Measurements from ENCODE around the gene SOS2.

Gene SOS2

GRCh38 chr14:50231475-50232275 is at the start of gene SOS2:
Gene SOS2, minus strand, starts transcription at chr14:50231578. Its CDS starts 295 bp downstream, at chr14:50231283.
- peak; percentile 89 for DNase-seq

GRCh38 chr14:50272498-50272897 is 41.1 kb upstream of the SOS2 start:
- DNase-seq: no peak

GRCh38 chr14:50270932-50271331 is 39.6 kb upstream of the SOS2 start:
- DNase-seq: no peak

DNA sequence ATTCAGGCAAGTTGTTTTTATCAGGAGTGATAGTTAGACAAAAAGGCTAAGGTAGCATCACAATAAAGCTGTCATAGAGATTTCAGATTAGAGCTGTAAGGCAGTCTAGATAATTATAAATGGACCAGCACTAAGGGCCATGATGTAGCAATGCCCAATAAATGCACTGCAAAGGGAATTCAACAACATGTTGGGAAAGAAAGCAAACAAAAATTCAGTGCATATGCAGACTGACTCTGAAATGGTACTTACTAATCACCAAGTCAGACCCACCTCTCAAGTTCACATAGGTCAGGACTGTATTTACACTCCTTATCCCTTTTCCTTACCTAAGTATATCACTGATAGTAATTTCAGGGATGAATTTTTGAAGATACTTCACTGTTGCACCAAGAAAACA is 33.7 kb upstream of the SOS2 start:
- no peak for DNase-seq

DNA sequence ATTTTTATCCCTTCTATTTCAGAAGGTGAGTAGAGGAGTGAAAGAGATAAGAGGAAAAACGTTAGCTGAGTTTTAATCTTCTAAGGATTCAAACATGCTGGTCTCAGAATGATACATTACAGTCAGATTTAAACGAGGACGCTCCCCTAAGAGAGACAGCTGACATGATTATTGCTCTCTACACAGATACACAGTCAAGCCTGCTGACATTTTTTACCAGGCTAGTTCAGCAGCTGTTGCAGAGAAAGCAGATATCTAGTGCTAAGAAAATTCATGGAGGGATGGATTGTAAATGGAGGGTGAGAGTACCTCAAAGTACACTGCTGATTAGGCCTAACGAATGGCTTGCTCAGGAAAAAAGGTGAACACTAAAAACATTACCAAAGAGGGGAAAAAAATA is 31.9 kb upstream of the SOS2 start:
- DNase-seq: no peak

DNA sequence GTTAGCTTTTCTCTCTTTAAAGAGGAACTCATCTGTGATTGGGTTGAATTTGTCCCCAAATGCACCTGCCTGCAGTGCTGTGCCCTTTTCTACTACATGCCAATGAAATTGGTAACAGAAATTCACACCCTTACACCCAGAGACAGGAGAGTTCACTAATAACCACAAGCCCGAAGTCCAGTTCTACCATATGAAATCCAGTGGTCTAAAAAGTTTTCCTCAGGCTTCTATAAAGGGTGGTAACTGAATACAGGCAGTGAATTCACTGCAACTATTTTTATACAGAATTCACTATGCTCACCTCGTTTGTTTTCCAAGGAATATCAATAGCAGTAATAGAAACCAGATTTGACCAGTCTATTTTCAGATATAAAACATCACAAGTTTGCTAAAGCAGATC is 31.5 kb upstream of the SOS2 start:
- DNase-seq: no peak

DNA sequence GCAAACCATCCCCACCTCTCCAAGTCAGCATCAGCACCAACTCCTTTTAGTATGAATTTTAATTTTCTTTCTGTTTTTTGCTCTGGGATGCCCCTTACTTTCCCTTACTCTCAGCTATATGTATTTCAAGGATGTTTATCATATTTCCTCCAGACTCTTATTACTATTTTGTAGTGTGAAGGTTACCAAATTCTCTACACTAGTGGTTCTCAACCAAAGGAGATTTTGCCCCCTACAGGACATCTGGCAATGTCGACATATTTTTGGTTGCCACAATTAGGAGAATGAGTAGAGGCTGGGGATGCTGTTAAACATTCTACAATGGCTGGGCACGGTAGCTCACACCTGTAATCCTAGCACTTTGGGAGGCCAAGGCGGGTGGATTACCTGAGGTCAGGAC is 29.1 kb upstream of the SOS2 start:
- no peak for DNase-seq

DNA sequence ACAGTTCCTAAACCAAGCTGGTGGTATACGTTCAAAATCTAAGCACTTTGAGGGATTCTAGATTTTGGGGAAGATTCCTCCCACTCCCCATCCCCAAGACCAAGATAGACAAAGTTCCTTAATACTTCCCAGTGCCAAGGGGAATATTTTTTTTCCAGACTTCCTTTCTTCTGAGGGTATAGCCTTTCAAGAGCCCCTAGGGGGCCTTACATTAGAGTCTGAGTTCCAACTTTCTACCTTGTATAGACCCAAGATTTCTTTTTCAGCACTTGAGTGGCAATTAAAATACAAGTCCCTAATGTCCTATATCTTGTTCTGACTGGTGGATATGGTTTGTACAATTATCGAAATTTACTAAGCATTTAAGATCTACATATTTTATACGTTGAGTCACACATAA is 28.7 kb upstream of the SOS2 start:
- DNase-seq: no peak

- no peak for DNase-seq
Observed at GRCh38 chr14:50257732-50258131, 26.4 kb upstream of the SOS2 start.

GRCh38 chr14:50254248-50254647 is 22.9 kb upstream of the SOS2 start:
- DNase-seq: no peak

DNA sequence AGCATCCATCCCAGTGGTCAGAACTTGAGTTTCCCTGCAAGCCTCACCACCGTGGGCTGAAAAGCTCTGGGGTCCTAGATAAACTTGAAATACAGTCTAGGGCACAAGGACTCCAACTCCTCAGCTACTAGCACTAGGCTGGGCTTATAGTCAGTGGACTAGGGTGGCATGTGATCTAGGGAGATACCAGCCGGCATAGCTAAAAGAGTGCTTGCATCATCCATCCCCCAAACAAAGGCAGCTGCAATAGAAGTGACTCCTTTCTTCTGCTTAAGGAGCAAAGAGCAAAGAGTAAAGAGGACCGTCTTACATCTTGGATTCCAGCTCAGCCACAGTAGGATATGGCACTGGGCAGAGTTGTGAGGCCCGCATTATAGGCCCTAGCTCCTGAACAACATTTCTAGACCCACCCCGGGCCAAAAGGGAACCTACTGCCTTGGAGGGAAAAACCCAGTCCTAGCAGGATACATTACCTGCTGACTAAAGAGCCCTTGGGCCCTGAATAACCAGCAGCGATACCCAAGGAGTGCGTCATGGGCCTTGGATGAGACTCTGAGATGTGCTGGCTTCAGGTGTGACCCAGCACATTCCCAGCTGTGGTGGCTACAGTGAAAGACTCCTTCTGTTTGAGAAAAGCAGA is 17.9 kb upstream of the SOS2 start:
- DNase-seq: no peak

- DNase-seq: no peak
Observed at GRCh38 chr14:50247245-50247644, 15.9 kb upstream of the SOS2 start.

- no peak for DNase-seq
Observed at GRCh38 chr14:50242566-50243310, 11.4 kb upstream of the SOS2 start.

GRCh38 chr14:50242096-50242495 is 10.7 kb upstream of the SOS2 start:
- DNase-seq: no peak

GRCh38 chr14:50237427-50237826 is 6.0 kb upstream of the SOS2 start:
- no peak for DNase-seq

- no peak for DNase-seq
Observed at GRCh38 chr14:50233951-50234250, 2.5 kb upstream of the SOS2 start.

DNA sequence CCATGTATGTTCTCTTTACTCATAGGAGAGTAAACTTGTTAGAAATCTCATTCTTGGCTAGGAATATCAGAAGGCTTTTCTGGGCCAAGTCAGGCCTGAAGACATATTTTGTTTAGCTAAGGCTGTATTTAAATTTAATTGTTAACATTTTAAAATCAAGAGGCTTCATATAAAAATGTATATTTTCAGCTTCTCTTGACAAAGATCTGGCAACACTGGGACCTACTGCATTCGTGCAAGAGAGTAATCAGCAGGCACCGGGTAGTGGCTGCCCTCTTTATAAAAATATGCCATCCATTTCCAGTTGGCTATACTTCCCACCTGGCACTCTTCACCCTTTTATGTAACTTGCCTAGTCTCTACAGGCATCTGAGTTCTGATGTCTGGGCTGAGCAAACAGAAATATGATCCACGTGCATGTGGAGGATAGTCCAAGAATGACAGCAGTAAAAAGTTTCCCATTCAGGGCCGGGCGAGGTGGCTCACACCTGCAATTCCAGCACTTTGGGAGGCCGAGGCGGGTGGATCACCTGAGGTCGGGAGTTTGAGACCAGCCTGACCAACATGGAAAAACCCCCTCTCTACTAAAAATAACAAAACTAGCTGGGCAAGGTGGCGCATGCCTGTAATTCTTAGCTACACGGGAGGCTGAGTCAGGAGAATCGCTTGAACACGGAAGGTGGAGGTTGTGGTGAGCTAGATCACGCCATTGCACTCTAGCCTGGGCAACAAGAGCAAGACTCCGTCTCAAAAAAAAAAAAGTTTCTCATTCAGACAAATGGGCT is 2.0 kb upstream of the SOS2 start:
- no peak for DNase-seq

- peak; percentile 67 for DNase-seq
Observed at GRCh38 chr14:50232276-50232642, 881 bp upstream of the SOS2 start.

DNA sequence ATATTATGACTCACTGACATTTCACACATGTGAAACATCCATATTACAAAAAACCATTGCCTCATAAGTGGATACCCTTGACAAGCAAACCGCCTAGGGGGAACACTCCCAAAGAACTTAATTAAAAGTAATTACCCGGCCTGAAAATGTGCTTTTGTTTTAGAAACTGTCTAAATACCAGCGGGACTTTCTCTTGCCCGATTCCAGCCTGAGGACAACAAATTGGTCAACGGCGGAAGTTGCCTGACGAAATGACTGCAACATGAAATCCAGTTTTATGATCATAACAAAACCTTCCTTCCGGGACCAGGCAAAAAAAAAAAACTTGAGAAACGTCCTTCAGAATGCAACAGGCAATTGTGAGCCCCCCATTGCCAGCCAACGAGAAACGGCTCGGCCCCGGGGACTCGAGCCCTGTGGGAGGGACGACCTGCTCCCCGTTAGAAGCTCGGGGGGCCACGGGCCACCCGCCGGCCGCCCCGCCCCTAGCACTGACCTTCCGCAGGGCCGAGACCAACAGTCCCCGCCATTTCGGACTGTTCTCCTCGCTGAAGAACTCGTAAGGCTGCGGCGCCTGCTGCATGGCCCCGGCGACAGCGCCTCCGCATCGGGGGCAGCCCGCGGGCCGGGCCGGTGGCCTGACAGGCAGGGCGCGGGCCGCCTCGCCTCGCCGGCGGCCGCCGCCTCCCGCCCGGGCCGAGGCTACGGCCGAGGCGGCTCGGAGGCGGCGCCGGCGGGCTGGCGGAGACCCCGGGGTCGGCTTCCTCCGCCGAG is 490 bp downstream of the SOS2 start:
- peak; percentile 7 for DNase-seq

GRCh38 chr14:50230401-50230700 is 1.0 kb downstream of the SOS2 start:
- no peak for DNase-seq

DNA sequence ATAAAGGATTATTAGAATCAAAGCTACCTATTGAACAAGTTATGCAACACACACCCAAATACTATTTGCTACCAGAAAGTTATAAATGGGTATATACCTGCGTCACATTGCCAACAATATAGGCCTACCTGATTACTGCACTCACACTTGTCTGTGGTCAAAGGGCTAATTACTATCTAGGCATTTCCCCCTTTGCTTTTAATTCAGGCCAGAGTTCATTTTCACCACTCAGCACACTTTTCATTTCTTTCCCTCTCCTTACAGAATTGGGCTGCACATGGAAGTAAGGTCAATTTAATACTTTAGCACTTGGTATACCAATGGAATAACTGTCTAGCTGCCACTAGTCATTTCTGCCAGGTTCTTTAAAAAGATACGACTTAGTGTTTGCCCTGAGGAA is 1.7 kb downstream of the SOS2 start:
- no peak for DNase-seq

GRCh38 chr14:50228313-50228712 is 3.1 kb downstream of the SOS2 start:
- DNase-seq: no peak

GRCh38 chr14:50225974-50226297 is 5.4 kb downstream of the SOS2 start:
- DNase-seq: peak; percentile 18
